Peyer's patch (tissue), 4 donors: ENCODE results near the gene BFSP2.

Experiments used
- CTCF ChIP-seq, 6 experiments: fragments of 450-650 bp in 4 of 6; fragments of 200-600 bp in 2 of 6; sonication (generic) in 1 of 6; IDR thresholded peaks; one replicate each; pipeline ENCODE4 v1.5.1; 2017 to 2019; ENCODE audit warnings: antibody characterized with exemption in 6 of 6, mild to moderate bottlenecking in 3 of 6, moderate library complexity in 1 of 6
- POLR2A ChIP-seq, 2 donors: fragments of 450-650 bp; IDR thresholded peaks; one replicate each; pipeline ENCODE4 v1.5.1; 2017; ENCODE audit warnings: antibody characterized with exemption in 2 of 2, mild to moderate bottlenecking in 2 of 2, moderate library complexity in 2 of 2

- no peak for TF ChIP-seq CTCF (IDR thresholded peaks at IDR 0.05)
- no peak for TF ChIP-seq POLR2A (IDR thresholded peaks at IDR 0.05)
Measured at GRCh38 chr3:133457025-133457424, 57.2 kb downstream of the BFSP2 start.
